Activated naive CD4-positive, alpha-beta T cell treated with Interleukin-2 at 50 U/mL for 16 hours (primary cell): ENCODE measurements around the gene COL6A2.

Experiments used
- DNase-seq: peaks from one replicate; pipeline ENCODE4 v3.0.0-alpha.2; 2020

The COL6A2 gene

DNA sequence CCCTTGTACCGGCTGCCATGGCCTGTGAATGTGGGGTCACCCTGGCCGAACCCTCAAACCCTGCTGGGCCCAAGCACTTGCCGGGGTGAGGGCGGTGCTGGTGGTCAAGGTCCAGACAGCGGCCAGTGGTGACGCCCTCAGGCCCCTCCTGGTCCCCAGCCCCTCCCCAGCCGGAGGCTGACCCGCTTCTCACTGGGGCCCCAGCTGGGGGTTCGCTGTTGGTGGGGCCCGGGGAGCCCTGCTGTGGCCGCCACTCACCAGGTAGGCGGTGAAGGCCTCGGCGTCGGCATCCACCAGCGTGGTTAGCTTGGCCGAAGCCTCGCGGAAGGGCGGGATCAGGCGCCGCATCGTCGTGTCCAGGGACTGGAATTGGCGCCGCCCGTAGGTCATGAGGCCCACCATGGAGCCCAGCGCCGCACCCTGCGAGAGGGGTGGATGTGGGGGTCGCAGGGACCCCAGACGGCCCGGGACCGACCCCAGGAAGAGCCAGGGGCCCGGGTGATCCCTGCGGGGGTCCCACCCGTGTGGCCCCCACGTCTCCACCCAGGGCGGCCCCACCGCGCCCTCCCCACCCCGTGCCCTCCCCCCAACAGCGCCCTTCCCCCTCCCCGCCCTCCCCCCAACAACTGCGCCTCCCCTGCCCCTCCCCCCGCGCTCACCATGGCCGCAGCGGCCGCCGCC lies 47.4 kb downstream of the COL6A2 start:
- no peak for DNase-seq

DNA sequence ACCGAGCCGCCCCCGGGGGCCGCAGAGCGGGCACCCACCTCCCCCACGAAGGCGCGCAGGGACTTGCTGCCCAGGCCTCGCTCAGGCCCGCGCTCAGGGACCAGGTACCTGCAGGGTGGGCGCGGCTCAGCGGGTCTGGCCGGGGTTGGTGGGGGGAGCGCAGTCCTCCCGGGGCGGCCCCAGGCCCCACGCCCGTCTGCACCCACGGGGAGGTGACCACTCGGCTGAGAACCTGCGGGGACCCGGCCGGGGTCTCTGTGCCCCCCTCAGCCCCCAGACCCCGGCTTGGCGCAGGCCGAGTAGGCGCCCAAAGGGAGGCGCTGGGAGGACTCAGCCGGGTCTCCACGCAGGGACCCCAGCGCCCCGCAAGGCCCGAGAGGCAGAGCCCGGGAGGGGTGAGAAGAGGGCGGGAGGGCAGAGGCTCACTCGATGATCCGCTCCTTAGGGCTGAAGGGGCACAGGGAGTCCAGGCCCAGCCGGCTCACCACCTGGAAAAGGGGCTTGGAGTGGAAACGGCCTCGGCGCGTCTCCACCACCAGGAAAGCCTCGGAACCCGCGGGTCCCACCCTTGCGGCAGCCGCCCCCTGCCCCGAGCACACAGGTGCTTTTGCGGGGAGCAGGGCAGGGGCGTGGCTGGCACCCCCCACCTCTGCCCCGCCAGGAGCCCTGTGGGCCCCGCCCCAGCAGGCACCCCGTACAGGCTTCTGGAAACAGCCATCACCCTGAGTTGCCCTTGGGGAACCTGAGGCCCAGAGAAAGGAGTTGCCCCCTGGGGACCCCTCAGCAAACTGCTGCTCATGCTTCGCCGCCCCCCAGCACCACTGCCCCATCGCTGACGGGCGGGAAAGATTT lies 48.2 kb downstream of the COL6A2 start:
- no peak for DNase-seq

DNA sequence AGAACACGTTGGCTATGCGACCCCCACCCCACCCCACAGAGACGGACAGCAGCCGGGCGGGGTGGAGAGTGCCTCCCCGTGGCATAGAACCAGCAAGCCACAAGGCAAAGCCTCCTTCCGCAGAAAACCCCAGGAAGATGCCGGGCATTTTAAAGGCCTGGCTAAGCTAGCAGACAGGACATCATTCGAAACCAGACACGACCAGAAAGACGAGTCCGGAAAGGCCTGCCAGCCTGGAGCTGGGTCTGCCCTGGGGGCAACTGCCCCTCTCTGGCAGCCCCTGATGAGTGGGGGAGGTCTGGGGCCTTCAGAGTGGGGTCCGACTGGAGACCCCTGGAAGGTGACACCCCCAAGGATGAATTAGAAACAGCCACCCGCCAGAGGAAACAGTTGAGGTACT lies 48.9 kb downstream of the COL6A2 start:
- DNase-seq: no peak

DNA sequence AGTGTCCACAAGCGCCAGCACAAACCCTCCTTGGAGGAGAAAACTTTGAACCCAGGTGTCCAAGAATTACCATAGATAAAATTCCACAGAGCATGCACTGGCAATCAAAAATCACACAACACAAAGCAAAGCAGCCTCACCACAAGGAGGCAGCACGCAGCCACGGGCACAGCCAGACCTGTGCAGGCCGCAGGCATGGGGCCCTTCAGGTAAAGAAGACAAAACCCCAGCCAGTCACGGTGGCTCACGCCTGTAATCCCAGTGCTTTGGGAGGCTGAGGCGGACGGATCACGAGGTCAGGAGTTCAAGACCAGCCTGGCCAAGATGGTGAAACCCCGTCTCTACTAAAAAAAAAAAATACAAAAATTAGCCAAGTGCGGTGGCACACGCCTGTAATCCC lies 49.5 kb downstream of the COL6A2 start:
- DNase-seq: peak; percentile 45

DNA sequence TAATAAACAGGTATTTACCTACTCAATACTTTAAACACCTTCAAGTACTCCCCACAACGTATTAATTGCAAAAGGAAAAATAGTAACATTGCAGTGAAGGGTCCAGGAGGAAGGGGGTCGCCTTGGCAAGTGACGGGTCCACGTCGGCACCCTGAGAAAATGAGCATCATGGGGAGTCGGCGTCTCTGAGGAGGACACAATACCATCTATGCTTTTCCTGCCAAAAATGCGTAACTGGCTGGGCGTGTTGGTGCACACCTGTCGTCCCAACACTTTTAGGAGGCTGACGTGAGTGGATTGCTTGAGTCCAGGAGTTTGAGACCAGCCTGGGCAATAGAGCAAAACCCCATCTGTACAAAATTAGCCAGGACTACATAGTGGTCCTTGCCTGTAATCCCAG lies 50.2 kb downstream of the COL6A2 start:
- no peak for DNase-seq

DNA sequence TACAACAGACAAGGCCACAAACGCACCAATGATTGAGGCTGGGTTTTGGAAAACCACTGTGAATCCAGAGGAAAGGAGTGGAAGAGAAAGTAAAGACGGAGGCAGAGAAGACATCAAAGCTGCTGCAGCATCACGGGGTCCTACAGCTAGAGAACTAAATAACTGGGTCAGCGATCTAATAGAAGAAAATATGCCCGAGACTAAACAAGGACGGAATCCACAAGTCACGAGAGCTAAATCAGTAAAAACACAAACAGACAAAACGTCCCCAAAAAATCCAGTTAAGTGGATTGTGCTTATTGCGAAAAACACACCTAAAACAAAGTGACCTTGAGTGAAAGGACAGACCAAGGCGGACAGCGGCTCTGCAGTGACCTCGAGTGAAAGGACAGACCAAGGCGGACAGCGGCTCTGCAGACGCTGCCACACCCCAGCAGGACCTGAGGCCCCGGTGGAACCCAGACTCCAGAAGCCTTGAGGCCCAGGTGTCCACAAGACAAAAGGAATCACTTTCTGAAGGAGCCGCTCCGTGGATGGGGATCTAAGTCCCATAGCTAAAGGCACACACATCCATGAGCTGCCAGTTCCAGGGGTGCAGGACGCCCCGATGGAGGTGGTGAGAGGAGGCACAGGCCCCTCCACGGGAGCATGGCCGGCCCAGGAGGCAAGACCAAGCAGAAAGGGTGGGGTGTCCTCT lies 51.4 kb downstream of the COL6A2 start:
- DNase-seq: no peak

DNA sequence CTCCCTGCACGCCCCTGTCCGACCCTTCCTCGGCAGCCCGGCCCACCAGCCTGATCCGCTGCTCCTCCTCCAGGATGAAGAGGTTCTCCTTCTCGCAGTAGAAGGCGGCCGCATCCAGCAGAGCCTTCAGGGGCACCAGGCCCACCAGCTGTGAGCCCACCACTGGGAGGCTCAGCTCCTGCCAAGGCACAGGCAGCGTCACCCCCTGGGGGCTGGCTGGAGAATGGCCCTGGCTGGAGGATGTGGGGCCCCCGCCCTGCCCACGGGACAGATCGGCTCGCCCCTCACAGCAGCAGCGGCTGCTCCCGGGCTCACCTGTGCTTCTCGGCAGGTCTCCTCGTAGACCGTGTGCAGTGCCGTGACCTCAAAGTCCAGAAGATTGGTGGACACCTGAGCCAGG lies 52.2 kb downstream of the COL6A2 start:
- DNase-seq: no peak

DNA sequence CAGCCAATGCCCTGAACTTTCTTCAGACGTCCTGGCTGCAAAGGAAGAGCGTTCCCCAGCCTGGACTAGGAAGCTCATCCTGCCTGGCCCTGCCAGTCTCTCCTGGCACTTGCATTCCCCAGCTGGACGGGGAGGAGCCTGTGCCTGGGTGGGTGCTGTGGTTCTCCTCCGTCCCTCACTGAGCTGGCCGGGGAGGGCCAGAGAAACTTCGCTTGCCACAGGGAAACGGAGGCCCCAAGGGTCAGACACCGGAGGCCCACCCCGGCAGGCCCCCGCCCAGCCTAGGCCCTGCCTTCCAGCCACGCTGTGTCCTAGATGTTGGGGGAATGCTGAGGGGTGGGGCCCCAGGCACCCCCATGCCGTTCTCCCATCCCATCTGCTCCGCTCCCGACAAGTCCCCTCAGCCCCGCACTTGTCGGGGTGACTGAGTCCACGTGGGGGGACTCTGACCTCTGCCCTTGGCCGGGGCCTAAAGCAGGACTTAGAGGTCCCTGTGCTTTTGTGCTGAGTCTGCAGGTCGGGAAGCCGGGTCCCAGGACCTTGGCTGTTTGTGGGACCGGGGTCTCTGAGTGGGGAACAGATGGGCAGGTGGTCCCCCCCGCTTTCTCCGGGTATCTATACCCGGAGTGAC lies 52.7 kb downstream of the COL6A2 start:
- DNase-seq: no peak

DNA sequence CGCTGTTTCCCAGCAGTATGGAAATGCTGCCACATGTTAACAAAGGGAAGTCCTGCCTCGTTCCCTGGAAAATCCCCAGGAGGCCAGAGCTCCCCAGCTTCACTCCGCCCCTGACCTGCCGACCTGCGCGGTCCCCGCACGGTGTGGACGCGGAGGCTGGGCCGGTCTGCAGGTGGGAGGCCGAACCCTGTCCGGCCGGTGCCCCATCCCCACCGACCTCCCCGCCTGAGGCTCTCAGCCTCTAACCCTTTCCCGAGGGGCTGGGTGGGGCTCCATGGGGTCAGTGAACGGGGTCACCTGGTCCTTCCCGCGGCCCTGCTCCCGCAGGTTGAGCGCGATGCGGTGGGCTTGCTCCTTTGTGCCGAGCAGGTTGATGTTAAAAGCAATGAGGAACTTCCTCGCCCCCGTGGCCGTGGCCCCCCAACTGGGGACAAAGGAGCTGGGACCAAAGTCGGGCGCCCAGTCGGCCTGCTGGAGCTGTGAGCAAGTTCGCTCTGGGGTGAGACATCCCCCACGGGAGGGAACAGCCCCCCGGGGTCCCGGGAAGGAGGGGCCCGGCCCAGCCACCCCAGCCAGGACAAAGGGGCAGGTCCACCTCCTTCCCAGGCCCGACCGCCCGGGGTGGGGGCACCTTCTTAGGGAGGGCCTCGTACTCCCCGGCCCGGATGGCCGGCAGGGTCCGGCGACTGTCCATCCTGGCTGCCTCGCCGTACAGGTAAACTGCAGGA lies 53.5 kb downstream of the COL6A2 start:
- peak; percentile 0 for DNase-seq

DNA sequence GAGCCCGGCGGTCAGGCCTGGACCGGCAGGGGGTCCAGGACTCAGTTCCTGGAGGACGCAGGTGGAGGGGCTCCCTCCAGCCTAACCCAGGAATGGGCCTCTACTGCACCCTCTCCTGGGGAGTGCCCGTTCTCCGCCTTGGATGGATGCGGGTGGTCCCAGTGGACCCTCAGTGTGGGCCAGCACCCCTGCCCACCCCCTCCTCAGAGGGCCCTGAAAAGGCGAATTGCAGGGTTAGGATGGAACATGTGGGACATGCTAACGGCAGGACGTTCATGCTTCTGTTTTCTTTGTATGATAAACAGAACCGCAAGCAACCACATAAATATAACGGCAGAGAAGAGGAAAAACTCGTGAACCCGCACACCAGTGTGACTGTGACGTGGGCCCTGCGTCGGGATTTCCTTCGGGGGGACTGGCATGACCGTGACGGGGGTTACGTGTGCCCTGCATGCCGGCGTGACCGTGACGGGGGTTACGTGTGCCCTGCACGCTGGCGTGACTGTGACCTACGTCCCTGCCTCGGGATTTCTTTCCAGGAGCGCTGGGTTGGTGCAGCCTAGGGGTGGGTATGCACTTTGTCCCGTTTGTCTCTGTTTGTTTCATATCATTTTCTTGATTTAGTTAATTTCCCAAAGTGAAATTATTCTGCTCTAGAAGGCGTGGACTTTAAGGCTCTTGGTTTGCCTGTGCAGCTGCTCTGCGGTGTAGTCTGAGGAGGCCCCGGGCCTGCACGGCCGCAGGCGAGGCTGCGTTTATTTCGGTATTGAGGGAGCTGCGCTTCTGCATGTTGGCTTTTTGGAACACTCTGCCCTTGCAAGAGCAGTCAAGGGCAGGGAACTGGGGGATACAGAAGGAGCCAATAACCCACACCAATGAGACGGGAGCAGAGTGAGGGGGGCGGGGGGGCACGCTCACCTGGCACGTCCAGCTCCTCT lies 54.3 kb downstream of the COL6A2 start:
- DNase-seq: peak; percentile 1

DNA sequence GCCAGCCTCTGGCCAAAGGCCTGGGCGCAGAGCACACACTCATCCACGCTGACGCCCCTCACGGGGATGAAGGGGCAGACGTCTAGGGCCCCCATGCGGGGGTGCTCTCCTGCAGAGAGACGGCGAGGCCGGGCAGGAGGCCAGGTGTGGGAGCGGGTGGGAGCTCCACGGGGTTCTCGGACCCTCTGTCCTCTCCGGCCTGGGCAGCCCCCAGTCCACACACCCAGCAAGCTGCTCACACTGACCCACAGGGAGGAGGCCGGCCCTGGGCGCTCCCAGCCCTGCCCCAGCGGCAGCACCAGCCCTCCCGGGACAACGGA lies 55.0 kb downstream of the COL6A2 start:
- no peak for DNase-seq

DNA sequence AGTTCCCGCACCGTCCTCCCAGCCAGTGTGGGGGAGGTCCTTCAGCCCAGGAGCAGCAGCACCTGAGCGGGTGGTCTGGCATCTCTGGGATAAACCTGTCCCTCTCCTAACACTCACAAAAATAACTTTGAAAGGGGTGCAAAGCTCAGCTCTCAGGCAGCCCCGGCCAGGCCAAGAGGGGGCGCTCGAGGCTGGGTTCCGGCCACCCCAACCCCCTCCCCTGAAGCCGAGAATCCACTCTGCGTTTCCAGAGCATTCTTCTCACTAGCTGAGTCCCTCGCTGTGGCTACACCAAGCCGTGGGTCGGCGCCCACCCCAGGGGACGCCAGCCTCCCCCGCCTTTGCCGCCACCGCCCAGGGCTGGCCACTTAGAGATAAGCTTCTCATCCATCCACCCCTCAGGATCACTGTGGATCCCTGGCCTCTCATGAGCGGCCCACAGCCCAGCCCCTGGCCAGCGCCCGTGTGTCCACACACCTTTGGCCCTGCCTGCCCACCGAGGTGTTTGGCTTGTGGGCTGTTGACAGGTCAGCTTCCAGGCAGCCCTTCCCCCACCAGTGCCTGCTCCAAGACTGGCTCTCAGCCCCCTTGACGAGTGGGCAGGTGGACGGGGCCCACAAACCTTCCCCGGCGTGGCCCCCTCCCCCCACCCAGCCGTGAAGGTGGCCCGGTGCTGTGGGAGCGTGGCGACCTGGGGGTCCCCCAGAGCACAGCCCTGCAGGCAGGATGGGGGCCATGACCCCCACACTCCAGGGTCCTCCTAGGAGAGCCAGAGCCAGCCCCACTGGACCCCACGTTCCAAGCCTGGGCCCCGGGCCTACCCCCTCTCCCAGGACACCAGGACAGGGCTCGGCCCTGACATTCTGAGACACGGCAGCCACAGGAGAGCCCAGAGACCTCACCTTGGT lies 55.6 kb downstream of the COL6A2 start:
- DNase-seq: peak; percentile 42

DNA sequence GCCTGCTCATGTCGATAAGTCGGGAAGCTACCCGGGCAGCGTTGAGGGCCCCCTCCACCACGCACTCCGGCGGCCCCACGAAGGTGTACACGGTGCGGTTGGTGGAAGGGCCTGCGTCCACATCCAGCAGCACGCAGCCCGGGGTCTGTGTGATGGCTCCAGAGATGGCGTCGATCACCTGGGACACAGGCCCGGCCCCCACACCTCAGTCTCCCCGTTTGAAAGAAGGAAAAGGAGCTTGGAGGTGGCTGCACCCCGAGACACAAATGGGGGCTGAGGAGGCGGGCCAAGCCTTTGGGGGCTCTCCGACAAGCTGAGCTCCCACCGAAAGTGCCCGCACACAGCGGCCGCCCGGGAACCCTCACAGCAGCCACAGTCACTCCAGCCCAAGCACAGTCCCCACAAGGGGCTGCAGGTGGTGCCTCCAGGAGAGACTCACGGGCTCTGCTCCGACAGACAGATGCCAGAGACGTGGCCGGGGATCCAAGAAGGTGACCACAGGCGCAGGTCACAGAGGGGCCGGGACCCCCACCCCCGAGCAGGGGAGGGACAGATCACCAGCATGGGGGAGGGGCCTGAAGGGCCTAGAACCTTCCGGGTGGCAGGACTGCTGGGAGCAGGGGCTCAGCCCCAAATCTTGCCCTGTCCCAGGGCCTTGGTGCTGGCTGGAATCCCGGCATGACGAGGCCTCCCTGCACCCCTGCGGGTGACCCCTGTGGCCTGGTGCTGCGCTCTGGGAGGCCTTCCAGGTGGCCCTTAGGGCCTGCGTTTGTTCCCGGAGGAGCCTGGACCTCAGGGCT lies 56.4 kb downstream of the COL6A2 start:
- DNase-seq: no peak

DNA sequence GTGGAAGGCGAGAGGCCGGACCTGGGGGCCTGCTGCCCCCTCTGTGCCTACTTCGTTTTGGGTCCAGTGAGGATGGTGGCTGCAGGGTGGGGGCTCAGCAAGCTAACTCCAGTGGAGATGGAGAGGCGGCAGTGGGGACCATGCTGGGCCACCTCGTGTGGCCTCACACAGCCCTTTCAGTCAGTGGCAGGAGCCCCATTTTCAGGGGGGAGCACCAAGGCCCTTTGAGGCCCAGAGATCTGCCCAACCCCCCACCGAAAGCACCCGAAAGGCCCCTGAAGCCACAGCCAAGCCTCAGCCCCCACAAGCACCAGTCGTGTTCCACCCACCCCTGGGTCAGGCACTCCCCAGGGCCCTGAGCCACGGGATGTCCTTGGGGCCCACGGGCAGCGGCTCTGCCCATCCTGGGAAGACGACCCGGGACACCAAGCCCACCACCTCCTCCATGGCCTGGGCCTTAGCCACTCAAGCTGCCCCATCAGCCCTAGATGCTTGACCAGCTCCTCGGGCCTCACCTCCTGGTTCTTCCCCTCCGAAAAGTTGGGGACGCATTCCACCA lies 57.1 kb downstream of the COL6A2 start:
- DNase-seq: no peak

DNA sequence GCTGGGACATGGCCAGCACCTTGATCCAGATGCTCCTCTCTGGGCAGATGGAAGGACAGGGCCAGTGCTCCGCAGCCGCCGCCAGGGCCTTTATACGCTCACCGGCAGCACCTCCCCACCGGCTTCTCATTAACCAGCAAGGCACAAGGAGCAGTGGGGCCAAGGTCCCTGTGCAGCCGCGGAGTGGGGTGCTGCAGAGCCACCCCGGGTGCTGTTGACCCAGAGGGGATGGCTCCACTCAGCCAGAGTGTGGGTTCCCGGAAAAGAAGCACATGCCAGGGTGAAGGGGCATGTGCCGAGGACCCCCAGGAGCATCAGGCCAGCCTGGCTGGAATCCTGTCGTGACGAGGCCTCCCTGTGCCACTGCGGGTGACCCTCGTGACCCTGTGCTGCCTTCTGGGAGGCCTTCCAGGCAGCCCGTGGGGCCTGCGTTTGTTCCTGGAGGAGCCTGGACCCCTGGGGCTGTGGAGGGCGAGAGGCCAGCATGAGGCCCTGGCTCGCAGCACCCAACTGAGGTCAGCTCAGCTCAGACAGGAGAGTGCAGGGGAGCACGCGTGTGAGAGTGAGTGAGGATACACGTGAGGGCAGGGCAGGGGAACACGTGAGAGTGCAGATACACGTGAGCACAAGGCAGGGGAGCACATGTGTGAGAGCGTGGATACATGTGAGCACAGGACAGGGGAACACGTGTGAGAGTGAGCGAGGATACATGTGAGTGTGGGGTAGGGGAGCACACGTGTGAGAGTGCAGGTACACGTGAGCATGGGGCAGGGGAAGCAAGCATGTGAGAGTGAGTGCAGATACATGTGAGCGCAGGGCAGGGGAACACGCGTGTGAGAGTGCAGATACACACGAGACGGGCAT lies 57.8 kb downstream of the COL6A2 start, which contains the start of gene FTCD:
Gene FTCD (minus strand): TSS at position 66 of the 864 bp plus-strand sequence. CDS start 56 bp downstream, at position 10.
- no peak for DNase-seq

DNA sequence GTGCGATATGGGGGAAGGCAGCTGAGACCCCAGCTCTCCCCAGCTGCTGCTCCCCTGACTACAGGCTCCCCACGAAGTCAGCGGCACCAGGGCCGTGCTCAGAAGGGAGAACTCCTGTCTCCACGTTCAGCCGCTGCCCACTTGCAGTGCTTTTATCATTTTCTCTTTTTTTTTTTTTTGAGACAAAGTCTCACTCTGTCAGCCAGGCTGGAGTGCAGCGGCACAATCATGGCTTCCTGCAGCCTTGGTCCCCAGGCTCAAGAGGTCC lies 58.4 kb downstream of the COL6A2 start:
- DNase-seq: no peak

DNA sequence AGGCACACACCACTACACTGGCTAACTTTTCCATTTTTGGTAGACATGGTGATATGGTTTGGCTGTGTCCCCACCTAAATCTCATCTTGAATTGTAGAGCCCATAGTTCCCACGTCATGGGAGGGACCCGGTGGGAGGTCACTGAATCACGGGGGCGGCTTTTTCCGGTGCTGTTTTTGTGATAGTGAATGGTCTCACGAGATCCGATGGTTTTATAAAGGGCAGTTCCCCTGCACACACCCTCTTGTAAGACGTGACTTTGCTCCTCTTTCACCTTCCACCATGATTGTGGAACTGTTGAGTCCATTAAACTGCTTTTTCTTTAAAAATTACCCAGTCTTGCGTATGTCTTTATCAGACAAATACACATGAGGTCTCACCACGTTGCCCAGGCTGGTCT lies 58.8 kb downstream of the COL6A2 start:
- DNase-seq: no peak

DNA sequence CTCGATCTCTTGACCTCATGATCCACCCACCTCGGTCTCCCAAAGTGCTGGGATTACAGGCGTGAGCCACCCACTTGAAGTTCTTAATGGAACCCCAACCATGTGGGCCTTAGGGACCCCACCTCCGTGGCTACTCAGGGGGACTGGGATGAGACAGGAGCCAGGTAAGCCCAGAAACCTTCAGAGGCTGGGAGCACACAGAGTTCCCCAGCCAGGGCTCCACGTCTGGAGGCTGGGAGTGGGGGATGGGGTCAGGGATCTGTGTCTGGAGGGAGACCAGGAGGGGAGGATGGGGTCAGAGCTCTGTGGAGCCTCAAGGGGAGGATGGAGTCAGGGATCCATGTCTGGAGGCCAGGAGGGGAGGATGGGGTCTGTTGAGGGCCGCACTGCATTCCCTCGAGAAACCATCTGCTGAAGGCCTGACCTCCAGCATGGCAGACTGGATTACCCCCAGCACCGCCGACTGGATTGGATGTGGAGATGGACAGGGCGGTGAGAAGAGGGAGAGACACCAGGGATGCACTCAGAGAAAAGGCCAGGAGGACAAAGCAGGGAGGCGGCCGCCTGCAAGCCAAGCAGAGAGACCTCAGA lies 59.6 kb downstream of the COL6A2 start:
- DNase-seq: no peak
